SK-N-SH treated with all-trans-retinoic acid at 6 μM for 48 hours (cell line): ENCODE results near the gene CPVL.

Source experiments
- ATAC-seq: fragments of 200-7000 bp; cut with Tn5 transposase; 3 replicates; pipeline ENCODE4 v1.9.1; 2020; ENCODE audit warnings: mild to moderate bottlenecking, moderate library complexity
- ARNTL ChIP-seq: fragments of 450-650 bp; formaldehyde crosslinking; IDR thresholded peaks from 2 replicates; pipeline ENCODE4 v1.5.0; 2020; ENCODE audit warnings: low read depth, mild to moderate bottlenecking, moderate library complexity, borderline replicate concordance
- BACH2 ChIP-seq: fragments of 250-450 bp; sonication (Bioruptor Pico); IDR thresholded peaks from 2 replicates; pipeline ENCODE4 v1.9.0; 2021; ENCODE audit warnings: mild to moderate bottlenecking, borderline replicate concordance
- ESRRG ChIP-seq: fragments of 250-450 bp; sonication (Bioruptor Pico); IDR thresholded peaks from 2 replicates; pipeline ENCODE4 v1.6.1; 2021; ENCODE audit warnings: mild to moderate bottlenecking
- GLIS3 ChIP-seq: fragments of 250-450 bp; sonication (Bioruptor Pico); IDR thresholded peaks from 2 replicates; pipeline ENCODE4 v1.5.0; 2020; ENCODE audit warnings: mild to moderate bottlenecking, moderate library complexity
- ISL1 ChIP-seq: fragments of 250-450 bp; sonication (Bioruptor Pico); IDR thresholded peaks from 2 replicates; pipeline ENCODE4 v2.1.2; 2022; ENCODE audit warnings: mild to moderate bottlenecking, moderate library complexity
- OSR1 ChIP-seq: fragments of 250-450 bp; sonication (Bioruptor Pico); IDR thresholded peaks from 2 replicates; pipeline ENCODE4 v1.8.0; 2022; ENCODE audit warnings: moderate library complexity, mild to moderate bottlenecking, inconsistent platforms
- PPARA ChIP-seq: fragments of 250-450 bp; sonication (Bioruptor Pico); IDR thresholded peaks from 2 replicates; pipeline ENCODE4 v1.5.0; 2020; ENCODE audit warnings: mild to moderate bottlenecking, borderline replicate concordance
- RARB ChIP-seq: fragments of 250-450 bp; sonication (Bioruptor Pico); IDR thresholded peaks from 2 replicates; pipeline ENCODE4 v1.8.0; 2021; ENCODE audit warnings: mild to moderate bottlenecking, moderate library complexity
- SNAI2 ChIP-seq: fragments of 250-450 bp; sonication (Bioruptor Pico); IDR thresholded peaks from 2 replicates; pipeline ENCODE4 v1.5.0; 2020; ENCODE audit warnings: mild to moderate bottlenecking, moderate library complexity
- TCF4 ChIP-seq: fragments of 250-450 bp; sonication (Bioruptor Pico); IDR thresholded peaks from 2 replicates; pipeline ENCODE4 v1.8.0; 2021; ENCODE audit warnings: mild to moderate bottlenecking, moderate library complexity, borderline replicate concordance
- ZC3H10 ChIP-seq: fragments of 250-450 bp; sonication (Bioruptor Pico); IDR thresholded peaks from 2 replicates; pipeline ENCODE4 v1.5.1; 2021; ENCODE audit warnings: mild to moderate bottlenecking, moderate library complexity
- ZFP3 ChIP-seq: fragments of 250-450 bp; sonication (Bioruptor Pico); IDR thresholded peaks from 2 replicates; pipeline ENCODE4 v1.5.0; 2020; ENCODE audit warnings: mild to moderate bottlenecking, moderate library complexity
- ZFP30 ChIP-seq: fragments of 450-650 bp; formaldehyde crosslinking; IDR thresholded peaks from 2 replicates; pipeline ENCODE4 v1.5.0; 2022; ENCODE audit warnings: mild to moderate bottlenecking, moderate library complexity
- ZNF70 ChIP-seq: fragments of 450-650 bp; formaldehyde crosslinking; IDR thresholded peaks from 2 replicates; pipeline ENCODE4 v1.5.0; 2020; ENCODE audit warnings: mild to moderate bottlenecking, moderate library complexity
- ZNF8 ChIP-seq: fragments of 450-650 bp; formaldehyde crosslinking; IDR thresholded peaks from 2 replicates; pipeline ENCODE4 v1.5.0; 2020; ENCODE audit warnings: mild to moderate bottlenecking, moderate library complexity
- TF ChIP-seq, protein P1 (sequence below): fragments of 250-450 bp; sonication (Bioruptor Pico); IDR thresholded peaks from 2 replicates; pipeline ENCODE4 v1.8.0; 2020; ENCODE audit warnings: mild to moderate bottlenecking, moderate library complexity, borderline replicate concordance
- TF ChIP-seq, protein P2 (sequence below): fragments of 250-450 bp; sonication (Bioruptor Pico); IDR thresholded peaks from 2 replicates; pipeline ENCODE4 v1.5.1; 2020; ENCODE audit warnings: low read depth, mild to moderate bottlenecking, moderate library complexity
- TF ChIP-seq, protein P3 (sequence below): fragments of 250-450 bp; sonication (Bioruptor Pico); IDR thresholded peaks from 2 replicates; pipeline ENCODE4 v1.5.0; 2020; ENCODE audit warnings: mild to moderate bottlenecking, moderate library complexity
- TF ChIP-seq, protein P4 (sequence below): fragments of 250-450 bp; sonication (Bioruptor Pico); IDR thresholded peaks from 2 replicates; pipeline ENCODE4 v1.5.1; 2021; ENCODE audit warnings: mild to moderate bottlenecking, moderate library complexity

The CPVL gene

DNA sequence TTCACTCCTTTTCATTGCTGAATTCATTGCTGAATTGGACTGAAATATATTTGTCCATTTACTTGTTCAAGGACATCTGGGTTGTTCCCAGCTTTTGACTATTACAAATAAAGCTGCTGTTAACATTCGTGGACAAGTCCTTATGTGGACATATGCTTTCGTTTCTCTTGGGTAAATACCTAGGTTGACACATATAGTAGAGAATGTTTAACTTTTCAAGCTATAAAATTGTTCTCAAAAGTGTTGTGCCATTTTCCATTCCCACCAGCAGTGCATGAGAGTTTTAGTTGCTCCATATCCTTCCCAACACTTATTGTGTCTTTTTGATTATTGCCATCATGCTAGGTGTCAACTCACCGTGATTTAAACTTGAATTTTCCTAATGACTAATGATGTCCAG is 17.5 kb upstream of the CPVL start (continued):
- TF ChIP-seq, protein P1, sequence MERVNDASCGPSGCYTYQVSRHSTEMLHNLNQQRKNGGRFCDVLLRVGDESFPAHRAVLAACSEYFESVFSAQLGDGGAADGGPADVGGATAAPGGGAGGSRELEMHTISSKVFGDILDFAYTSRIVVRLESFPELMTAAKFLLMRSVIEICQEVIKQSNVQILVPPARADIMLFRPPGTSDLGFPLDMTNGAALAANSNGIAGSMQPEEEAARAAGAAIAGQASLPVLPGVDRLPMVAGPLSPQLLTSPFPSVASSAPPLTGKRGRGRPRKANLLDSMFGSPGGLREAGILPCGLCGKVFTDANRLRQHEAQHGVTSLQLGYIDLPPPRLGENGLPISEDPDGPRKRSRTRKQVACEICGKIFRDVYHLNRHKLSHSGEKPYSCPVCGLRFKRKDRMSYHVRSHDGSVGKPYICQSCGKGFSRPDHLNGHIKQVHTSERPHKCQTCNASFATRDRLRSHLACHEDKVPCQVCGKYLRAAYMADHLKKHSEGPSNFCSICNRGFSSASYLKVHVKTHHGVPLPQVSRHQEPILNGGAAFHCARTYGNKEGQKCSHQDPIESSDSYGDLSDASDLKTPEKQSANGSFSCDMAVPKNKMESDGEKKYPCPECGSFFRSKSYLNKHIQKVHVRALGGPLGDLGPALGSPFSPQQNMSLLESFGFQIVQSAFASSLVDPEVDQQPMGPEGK (CRISPR knock-in tag), result no peak

DNA sequence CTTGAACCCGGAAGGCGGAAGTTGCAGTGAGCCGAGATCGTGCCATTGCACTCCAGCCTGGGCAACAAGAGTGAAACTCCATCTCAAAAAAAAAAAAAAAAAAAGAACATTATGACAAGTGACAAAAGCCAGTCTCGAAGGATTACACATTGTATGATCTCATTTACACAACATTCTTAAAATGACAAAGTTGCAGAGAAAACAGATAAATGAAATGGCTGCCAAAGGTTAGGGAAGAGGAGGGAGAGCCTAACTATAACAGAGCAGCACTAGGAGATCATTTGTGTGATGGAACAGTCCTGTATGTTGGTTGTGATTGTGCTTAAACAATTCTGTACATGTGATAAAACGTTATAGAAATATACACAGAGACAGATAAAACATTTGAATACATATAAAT is 16.2 kb upstream of the CPVL start:
- ATAC-seq, result no peak
- TF ChIP-seq ISL1 (CRISPR knock-in tag) (no peak), ZFP30 (CRISPR knock-in tag) (no peak)
- TF ChIP-seq, protein P2, sequence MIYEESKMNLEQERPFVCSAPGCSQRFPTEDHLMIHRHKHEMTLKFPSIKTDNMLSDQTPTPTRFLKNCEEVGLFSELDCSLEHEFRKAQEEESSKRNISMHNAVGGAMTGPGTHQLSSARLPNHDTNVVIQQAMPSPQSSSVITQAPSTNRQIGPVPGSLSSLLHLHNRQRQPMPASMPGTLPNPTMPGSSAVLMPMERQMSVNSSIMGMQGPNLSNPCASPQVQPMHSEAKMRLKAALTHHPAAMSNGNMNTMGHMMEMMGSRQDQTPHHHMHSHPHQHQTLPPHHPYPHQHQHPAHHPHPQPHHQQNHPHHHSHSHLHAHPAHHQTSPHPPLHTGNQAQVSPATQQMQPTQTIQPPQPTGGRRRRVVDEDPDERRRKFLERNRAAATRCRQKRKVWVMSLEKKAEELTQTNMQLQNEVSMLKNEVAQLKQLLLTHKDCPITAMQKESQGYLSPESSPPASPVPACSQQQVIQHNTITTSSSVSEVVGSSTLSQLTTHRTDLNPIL (CRISPR knock-in tag), result no peak

DNA sequence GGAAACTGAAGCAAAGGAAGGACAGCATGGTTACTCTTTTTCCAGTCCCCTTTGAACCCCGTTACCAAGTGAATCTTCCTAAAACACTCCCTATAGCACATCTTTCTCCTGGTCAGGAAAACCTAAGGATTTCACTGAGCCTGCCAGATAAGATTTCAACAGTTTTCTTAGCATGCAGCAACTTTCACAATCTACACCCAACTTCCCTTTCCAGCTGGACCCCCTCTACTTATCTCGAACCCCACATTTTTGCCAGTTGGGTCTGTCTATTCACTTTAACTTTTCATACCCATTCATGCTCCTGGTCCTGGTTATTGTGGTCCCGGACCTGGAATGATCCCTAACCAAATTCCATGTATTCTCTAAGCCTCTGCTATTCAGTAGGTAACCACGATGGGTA is 14.9 kb upstream of the CPVL start:
- no peak for ATAC-seq

DNA sequence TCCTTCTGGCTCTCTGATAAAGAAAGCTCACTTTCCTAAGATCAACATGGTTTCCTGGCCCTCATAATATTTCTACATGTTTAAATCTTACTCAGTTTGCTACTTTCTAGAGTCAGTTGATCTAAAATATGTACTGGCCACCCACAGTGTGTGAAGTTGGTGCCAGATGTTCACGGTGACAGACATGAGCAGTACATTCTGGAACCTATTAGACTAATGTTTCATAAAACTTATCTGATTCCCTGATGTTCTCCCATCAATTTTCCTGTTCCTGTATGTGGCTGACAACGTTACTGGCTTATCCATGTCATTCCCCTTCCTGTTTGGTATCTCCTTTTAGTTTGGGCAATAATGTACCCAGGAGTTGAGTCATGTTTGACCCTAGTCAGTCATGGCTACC is 13.7 kb upstream of the CPVL start:
- ATAC-seq, result no peak

More for the DNA sequence above, 14.9 kb upstream of the CPVL start:
- TF ChIP-seq ZNF70, result no peak
- no peak for TF ChIP-seq ZC3H10 (CRISPR knock-in tag)
- TF ChIP-seq ZNF8, result no peak
- TF ChIP-seq BACH2 (CRISPR knock-in tag), result no peak
- TF ChIP-seq, protein P2 (CRISPR knock-in tag), result no peak
- TF ChIP-seq, protein P3, sequence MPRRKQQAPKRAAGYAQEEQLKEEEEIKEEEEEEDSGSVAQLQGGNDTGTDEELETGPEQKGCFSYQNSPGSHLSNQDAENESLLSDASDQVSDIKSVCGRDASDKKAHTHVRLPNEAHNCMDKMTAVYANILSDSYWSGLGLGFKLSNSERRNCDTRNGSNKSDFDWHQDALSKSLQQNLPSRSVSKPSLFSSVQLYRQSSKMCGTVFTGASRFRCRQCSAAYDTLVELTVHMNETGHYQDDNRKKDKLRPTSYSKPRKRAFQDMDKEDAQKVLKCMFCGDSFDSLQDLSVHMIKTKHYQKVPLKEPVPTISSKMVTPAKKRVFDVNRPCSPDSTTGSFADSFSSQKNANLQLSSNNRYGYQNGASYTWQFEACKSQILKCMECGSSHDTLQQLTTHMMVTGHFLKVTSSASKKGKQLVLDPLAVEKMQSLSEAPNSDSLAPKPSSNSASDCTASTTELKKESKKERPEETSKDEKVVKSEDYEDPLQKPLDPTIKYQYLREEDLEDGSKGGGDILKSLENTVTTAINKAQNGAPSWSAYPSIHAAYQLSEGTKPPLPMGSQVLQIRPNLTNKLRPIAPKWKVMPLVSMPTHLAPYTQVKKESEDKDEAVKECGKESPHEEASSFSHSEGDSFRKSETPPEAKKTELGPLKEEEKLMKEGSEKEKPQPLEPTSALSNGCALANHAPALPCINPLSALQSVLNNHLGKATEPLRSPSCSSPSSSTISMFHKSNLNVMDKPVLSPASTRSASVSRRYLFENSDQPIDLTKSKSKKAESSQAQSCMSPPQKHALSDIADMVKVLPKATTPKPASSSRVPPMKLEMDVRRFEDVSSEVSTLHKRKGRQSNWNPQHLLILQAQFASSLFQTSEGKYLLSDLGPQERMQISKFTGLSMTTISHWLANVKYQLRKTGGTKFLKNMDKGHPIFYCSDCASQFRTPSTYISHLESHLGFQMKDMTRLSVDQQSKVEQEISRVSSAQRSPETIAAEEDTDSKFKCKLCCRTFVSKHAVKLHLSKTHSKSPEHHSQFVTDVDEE (CRISPR knock-in tag), result no peak
- TF ChIP-seq, protein P1 (CRISPR knock-in tag), result no peak
- TF ChIP-seq PPARA (CRISPR knock-in tag), result no peak
- no peak for TF ChIP-seq ARNTL
- no peak for TF ChIP-seq RARB (CRISPR knock-in tag)
- TF ChIP-seq SNAI2, result no peak
- no peak for TF ChIP-seq TCF4 (CRISPR knock-in tag)
- no peak for TF ChIP-seq ZFP3 (CRISPR knock-in tag)
- no peak for TF ChIP-seq GLIS3
- no peak for TF ChIP-seq ISL1 (CRISPR knock-in tag)
- TF ChIP-seq, protein P4, sequence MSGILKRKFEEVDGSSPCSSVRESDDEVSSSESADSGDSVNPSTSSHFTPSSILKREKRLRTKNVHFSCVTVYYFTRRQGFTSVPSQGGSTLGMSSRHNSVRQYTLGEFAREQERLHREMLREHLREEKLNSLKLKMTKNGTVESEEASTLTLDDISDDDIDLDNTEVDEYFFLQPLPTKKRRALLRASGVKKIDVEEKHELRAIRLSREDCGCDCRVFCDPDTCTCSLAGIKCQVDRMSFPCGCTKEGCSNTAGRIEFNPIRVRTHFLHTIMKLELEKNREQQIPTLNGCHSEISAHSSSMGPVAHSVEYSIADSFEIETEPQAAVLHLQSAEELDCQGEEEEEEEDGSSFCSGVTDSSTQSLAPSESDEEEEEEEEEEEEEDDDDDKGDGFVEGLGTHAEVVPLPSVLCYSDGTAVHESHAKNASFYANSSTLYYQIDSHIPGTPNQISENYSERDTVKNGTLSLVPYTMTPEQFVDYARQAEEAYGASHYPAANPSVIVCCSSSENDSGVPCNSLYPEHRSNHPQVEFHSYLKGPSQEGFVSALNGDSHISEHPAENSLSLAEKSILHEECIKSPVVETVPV, result no peak
- no peak for TF ChIP-seq OSR1
- TF ChIP-seq ESRRG (CRISPR knock-in tag), result no peak
- TF ChIP-seq ZFP30 (CRISPR knock-in tag), result no peak

More for the DNA sequence above, 13.7 kb upstream of the CPVL start:
- TF ChIP-seq OSR1, result no peak
- 0 out of 2 replicates have a peak, but pooled peaks have one; percentile 20 for TF ChIP-seq TCF4 (CRISPR knock-in tag)
- TF ChIP-seq, all 23 proteins: peak for 1
